OCI-LY3 (cell line): ENCODE data around the gene LIN7B.
"Not testable (repeated sequence)": the region's sequence is repeated elsewhere in the genome, so short reads cannot be mapped to it uniquely, and the experiment has no call there.

ENCODE experiments used
- H2AFZ ChIP-seq: fragments of 200-600, 300-600 bp; shearing (Covaris generic); 2 replicates; pipeline ENCODE4 v1.6.0; 2014; ENCODE audit warnings: antibody characterized with exemption, low read depth, low read length
- H3K27ac ChIP-seq: fragments of 200-600, 300-600 bp; sonication (generic); 2 replicates; pipeline ENCODE4 v1.5.1; 2014; ENCODE audit warnings: mild to moderate bottlenecking, low read length, moderate library complexity, mixed read lengths
- H3K27me3 ChIP-seq: fragments of 200-600, 300-600 bp; sonication (generic); 2 replicates; pipeline ENCODE4 v1.6.1; 2014; ENCODE audit warnings: low read depth, low read length, mixed read lengths
- H3K36me3 ChIP-seq: fragments of 200-600, 300-600 bp; sonication (generic); replicated peaks from 2 replicates; pipeline ENCODE3; 2014; ENCODE audit warnings: low read depth, low read length, mixed read lengths
- H3K4me1 ChIP-seq: fragments of 300-600, 200-600 bp; sonication (generic); 2 replicates; pipeline ENCODE4 v1.6.1; 2014; ENCODE audit warnings: low read length, mixed read lengths
- H3K4me2 ChIP-seq: fragments of 200-600, 300-600 bp; sonication (generic); 2 replicates; pipeline ENCODE4 v1.6.1; 2014; ENCODE audit warnings: low read length, mixed read lengths
- H3K4me3 ChIP-seq: fragments of 300-600, 200-600 bp; sonication (generic); 2 replicates; pipeline ENCODE4 v1.5.1; 2014; ENCODE audit warnings: antibody characterized with exemption, mild to moderate bottlenecking, low read length, moderate library complexity
- H3K79me2 ChIP-seq: fragments of 300-600, 200-600 bp; shearing (Covaris generic); 2 replicates; pipeline ENCODE4 v1.6.1; 2014; ENCODE audit warnings: mild to moderate bottlenecking, low read length, mixed read lengths
- H3K9ac ChIP-seq: fragments of 300-600, 200-600 bp; shearing (Covaris generic); 2 replicates; pipeline ENCODE4 v1.6.0; 2014; ENCODE audit warnings: mild to moderate bottlenecking, low read length, moderate library complexity
- H3K9me3 ChIP-seq: fragments of 200-600, 300-600 bp; shearing (Covaris generic); 2 replicates; pipeline ENCODE4 v1.6.1; 2014; ENCODE audit warnings: low read length, mixed read lengths; ENCODE audit not compliant: insufficient read depth
- H4K20me1 ChIP-seq: fragments of 200-600, 300-600 bp; sonication (generic); 2 replicates; pipeline ENCODE4 v1.6.1; 2016; ENCODE audit warnings: low read length, mixed read lengths; ENCODE audit not compliant: insufficient read depth
- EZH2phosphoT487 ChIP-seq: fragments of 200-600 bp; shearing (Covaris generic); IDR thresholded peaks from 2 replicates; pipeline ENCODE4 v1.6.1; 2018; ENCODE audit warnings: antibody characterized with exemption, mixed run types, low read depth
- TF ChIP-seq, protein P1 (sequence below): fragments of 200-600, 300-600 bp; sonication (generic); IDR thresholded peaks from 2 replicates; pipeline ENCODE4 v1.5.1; 2014; ENCODE audit warnings: antibody characterized with exemption, low read length, low read depth

Gene LIN7B

DNA sequence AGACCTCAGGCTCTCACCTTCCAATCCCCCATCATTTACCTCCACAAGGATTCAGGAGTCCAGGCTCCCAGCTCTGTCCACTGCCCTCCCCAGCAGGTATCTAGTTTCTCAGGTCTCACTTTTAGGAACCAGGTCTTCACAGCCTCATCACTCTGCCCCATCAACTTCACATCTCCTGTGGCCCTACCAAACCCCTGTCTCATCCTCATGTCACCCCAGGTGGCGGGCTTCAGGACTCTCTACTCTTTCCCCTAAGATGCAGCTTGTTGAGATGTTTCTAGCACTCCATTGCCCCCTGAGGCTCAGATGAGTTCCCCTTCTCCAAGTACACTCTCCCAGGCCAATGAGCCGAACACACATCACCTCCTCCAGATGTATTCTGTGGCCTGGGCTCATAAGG is 6.7 kb downstream of the LIN7B start:
- peaks cover 6% of the 10 kb centered on the region for H3K79me2 ChIP-seq
- peak overlapping the region; percentile 85 for H3K4me2 ChIP-seq
- no peaks in the 10 kb centered on the region for H4K20me1 ChIP-seq
- peaks cover 17% of the 10 kb centered on the region for H3K4me1 ChIP-seq
- peak overlapping the region; percentile 87; the same call in 1 of the 2 replicates for H3K9ac ChIP-seq
- H2AFZ ChIP-seq: no peak overlapping the region
- peak overlapping the region; percentile 92; the same call in 1 of the 2 replicates for H3K4me3 ChIP-seq
- H3K27me3 ChIP-seq: no peaks in the 10 kb centered on the region
- no peaks in the 10 kb centered on the region for H3K36me3 ChIP-seq
- no peak overlapping the region for H3K27ac ChIP-seq
- no peaks in the 10 kb centered on the region for H3K9me3 ChIP-seq
- no peak for TF ChIP-seq EZH2phosphoT487
- TF ChIP-seq, protein P1, sequence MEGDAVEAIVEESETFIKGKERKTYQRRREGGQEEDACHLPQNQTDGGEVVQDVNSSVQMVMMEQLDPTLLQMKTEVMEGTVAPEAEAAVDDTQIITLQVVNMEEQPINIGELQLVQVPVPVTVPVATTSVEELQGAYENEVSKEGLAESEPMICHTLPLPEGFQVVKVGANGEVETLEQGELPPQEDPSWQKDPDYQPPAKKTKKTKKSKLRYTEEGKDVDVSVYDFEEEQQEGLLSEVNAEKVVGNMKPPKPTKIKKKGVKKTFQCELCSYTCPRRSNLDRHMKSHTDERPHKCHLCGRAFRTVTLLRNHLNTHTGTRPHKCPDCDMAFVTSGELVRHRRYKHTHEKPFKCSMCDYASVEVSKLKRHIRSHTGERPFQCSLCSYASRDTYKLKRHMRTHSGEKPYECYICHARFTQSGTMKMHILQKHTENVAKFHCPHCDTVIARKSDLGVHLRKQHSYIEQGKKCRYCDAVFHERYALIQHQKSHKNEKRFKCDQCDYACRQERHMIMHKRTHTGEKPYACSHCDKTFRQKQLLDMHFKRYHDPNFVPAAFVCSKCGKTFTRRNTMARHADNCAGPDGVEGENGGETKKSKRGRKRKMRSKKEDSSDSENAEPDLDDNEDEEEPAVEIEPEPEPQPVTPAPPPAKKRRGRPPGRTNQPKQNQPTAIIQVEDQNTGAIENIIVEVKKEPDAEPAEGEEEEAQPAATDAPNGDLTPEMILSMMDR: no peak

DNA sequence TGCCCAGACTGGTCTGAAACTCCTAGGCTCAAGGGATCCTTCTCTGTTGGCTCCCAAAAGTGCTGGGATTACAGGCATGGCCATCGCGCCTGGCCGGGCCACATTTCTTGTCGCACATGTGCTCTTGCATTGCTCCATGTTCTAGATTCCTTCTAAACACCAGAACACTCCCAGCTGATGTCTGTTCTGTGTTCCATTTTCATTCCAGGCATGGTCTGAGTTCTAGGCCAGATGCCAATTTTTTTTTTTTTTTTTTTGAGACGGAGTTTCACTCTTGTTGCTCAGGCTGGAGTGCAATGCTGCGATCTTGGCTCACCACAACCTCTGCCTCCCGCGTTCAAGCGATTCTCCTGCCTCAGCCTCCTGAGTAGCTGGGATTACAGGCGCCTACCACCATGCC is 7.7 kb downstream of the LIN7B start:
- not testable (repeated sequence) for H2AFZ ChIP-seq, H3K4me2 ChIP-seq, H3K9me3 ChIP-seq, H3K27ac ChIP-seq, H3K27me3 ChIP-seq, H3K4me3 ChIP-seq, H4K20me1 ChIP-seq, H3K9ac ChIP-seq, H3K79me2 ChIP-seq, H3K36me3 ChIP-seq
- H3K4me1 ChIP-seq: peaks cover 17% of the 10 kb centered on the region

DNA sequence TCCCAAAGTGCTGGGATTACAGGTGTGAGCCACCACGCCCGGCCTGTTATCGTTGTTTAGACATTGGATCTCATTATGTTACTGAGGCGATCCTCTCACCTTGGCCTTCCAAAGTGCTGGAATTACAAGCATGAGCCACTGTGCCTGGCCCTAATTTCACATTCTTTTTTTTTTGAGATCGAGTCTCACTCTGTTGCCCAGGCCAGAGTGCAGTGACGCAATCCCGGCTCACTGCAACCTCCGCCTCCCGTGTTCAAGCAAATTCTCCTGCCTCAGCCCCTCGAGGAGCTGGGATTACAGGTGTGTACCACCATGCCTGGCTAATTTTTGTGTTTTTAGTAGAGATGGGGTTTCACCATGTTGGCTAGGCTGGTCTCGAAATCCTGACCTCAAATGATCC is 9.1 kb downstream of the LIN7B start:
- H3K79me2 ChIP-seq, H3K4me1 ChIP-seq, H3K27ac ChIP-seq, H3K27me3 ChIP-seq, H3K36me3 ChIP-seq, H3K9ac ChIP-seq, H3K9me3 ChIP-seq, H3K4me3 ChIP-seq, H3K4me2 ChIP-seq, H4K20me1 ChIP-seq, H2AFZ ChIP-seq: not testable (repeated sequence)

DNA sequence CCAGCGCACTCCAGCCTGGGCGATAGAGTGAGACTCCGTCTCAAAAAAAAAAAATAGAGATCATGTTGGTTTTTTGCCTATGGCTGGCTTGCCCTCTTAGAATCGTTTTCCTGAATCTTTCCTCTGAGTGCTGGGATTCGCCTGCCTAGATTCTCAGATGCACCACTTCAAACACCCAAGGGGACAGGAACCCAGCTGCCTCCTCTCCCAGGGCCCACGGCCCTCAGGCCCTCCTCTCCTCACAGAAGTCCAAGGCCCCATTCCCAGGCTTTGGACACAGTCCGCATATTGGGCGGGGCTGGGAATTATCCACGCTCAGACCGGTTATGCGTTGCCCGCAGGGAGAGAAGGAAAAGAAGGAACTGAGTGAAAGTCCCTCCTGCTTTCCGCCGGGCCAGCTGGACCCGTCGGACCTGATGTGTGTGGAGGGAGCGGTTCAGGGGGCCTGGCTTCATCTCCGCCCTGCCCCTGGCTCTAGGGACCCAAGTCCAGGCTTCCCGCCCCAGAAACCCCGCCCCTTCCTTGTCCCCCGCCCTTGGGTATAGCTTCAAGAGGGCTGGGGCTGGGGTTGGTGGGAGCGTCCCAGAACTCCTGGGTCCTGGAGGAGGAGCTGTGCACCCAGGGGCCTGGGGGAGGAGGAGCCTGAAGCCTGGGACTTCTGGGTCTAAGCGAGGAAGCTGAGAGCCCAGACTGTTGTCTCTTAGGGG is 11.0 kb downstream of the LIN7B start:
- Histone ChIP-seq H3K4me3 (no peak overlapping the region), H3K9ac (no peak overlapping the region), H2AFZ (no peak overlapping the region), H3K4me2 (no peak overlapping the region), H3K27me3 (no peaks in the 10 kb centered on the region), H3K4me1 (peaks cover 8% of the 10 kb centered on the region), H3K36me3 (peaks cover 5% of the 10 kb centered on the region), H3K79me2 (no peaks in the 10 kb centered on the region), H3K27ac (no peak overlapping the region), H4K20me1 (0 out of 2 replicates have a peak, but pooled peaks cover 5% of the 10 kb centered on the region), H3K9me3 (no peaks in the 10 kb centered on the region)
- TF ChIP-seq, protein P1: no peak
- no peak for TF ChIP-seq EZH2phosphoT487

DNA sequence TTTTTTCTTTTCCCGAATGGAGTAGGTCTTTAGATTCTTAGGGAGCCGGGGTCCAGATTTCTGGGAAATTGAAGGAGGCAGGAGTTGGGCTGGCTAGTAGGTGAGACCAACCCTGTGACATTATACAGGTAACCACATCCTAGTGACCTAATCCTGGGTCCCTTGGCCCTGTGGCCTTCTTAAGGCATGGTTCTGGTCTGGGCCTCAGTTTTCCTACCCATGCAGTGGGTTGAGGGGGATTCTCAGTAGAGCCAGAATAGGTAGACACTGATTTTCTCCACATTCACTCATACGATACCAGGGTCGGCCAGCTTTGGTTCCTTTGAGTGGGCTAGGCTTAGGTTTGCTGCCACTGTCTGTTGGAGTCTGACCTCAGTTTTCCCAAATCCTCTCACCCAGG is 12.4 kb downstream of the LIN7B start:
- no peaks in the 10 kb centered on the region for H3K4me1 ChIP-seq
- peaks cover 10% of the 10 kb centered on the region for H3K36me3 ChIP-seq
- no peaks in the 10 kb centered on the region for H3K79me2 ChIP-seq
- no peak overlapping the region for H2AFZ ChIP-seq
- no peak overlapping the region for H3K4me2 ChIP-seq
- TF ChIP-seq, protein P1: no peak
- TF ChIP-seq EZH2phosphoT487: no peak
- no peaks in the 10 kb centered on the region for H3K9me3 ChIP-seq
- no peak overlapping the region for H3K9ac ChIP-seq
- H3K4me3 ChIP-seq: no peak overlapping the region
- no peak overlapping the region for H3K27ac ChIP-seq
- H4K20me1 ChIP-seq: 0 out of 2 replicates have a peak, but pooled peaks cover 5% of the 10 kb centered on the region
- H3K27me3 ChIP-seq: no peaks in the 10 kb centered on the region

DNA sequence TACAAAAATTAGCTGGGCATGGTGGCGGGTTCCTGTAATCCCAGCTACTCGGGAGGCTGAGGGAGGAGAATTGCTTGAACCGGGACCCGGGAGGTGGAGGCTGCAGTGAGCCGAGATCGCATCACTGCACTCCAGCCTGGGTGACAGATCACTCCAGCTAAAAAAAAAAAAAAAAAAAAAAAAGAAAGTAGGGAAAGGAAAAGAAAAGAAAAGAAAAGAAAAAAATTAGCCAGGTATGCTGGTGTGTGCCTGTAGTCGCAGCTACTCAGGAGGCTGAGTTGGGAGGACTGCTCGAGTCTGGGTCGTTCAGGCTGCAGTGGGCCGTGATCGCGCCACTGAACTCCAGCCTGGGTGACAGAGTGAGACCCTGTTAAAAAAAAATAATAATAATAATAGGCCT is 13.1 kb downstream of the LIN7B start:
- not testable (repeated sequence) for H3K27me3 ChIP-seq, H2AFZ ChIP-seq, H3K36me3 ChIP-seq, H3K9me3 ChIP-seq, H3K4me3 ChIP-seq, H3K27ac ChIP-seq, H3K9ac ChIP-seq, H3K4me1 ChIP-seq, H3K4me2 ChIP-seq, H3K79me2 ChIP-seq, H4K20me1 ChIP-seq
